Stimulated activated CD4-positive, alpha-beta T cell treated with anti-CD3 and anti-CD28 coated beads, Interleukin-1b, Interleukin-23, amount 100 ng/mL, for 4 hours (primary cell): ENCODE data around the gene ATAT1.
"Not testable (repeated sequence)": the region's sequence is repeated elsewhere in the genome, so short reads cannot be mapped to it uniquely, and the experiment has no call there.

Experiments used
- DNase-seq, 2 donors: peaks; one replicate each; pipeline ENCODE4 v3.0.0-alpha.2; 2020; ENCODE audit warnings: low read depth in 2 of 2

Gene ATAT1

GRCh38 chr6:30647242-30648116 is 20.8 kb downstream of the ATAT1 start:
- DNase-seq = peak; percentile 66 to 76

GRCh38 chr6:30651143-30651542 is 24.5 kb downstream of the ATAT1 start:
- DNase-seq = no peak

GRCh38 chr6:30654798-30655742 is 28.4 kb downstream of the ATAT1 start:
- no peak for DNase-seq

- DNase-seq = no peak
Measured at GRCh38 chr6:30655743-30656094, 29.0 kb downstream of the ATAT1 start.

- DNase-seq = no peak
Measured at GRCh38 chr6:30656513-30656912, 29.8 kb downstream of the ATAT1 start.

- no peak for DNase-seq
Measured at GRCh38 chr6:30657454-30657853, 30.8 kb downstream of the ATAT1 start.

GRCh38 chr6:30657922-30658321 is 31.2 kb downstream of the ATAT1 start:
- not testable (repeated sequence) for DNase-seq

- DNase-seq = no peak
Measured at GRCh38 chr6:30664994-30665767, 38.5 kb downstream of the ATAT1 start.

- DNase-seq = not testable (repeated sequence)
Measured at GRCh38 chr6:30666300-30666699, 39.6 kb downstream of the ATAT1 start.

GRCh38 chr6:30670760-30671527 is 44.3 kb downstream of the ATAT1 start:
- DNase-seq = no peak

GRCh38 chr6:30672445-30673253 is 46.0 kb downstream of the ATAT1 start, which contains the start of gene DHX16:
Gene DHX16 (minus strand): TSS chr6:30673006. CDS start chr6:30672841, 165 bp downstream.
- peak; percentile 82 to 87 for DNase-seq

- DNase-seq = no peak
Measured at GRCh38 chr6:30676660-30677285, 50.1 kb downstream of the ATAT1 start.

- peak; percentile 90 to 92 for DNase-seq
Measured at GRCh38 chr6:30678964-30679726, 52.5 kb downstream of the ATAT1 start.

GRCh38 chr6:30679765-30680535 is 53.3 kb downstream of the ATAT1 start:
- DNase-seq = no peak

GRCh38 chr6:30681766-30682142 is 55.1 kb downstream of the ATAT1 start:
- no peak for DNase-seq

- DNase-seq = peak; percentile 65 to 80
Measured at GRCh38 chr6:30682143-30683117, 55.8 kb downstream of the ATAT1 start.
